Upper lobe of right lung (tissue), 1 donor: Measurements from ENCODE around the gene JARID2. TPM values are rescaled to one million over a fixed set of nuclear protein-coding genes. Genes with fewer than 3 reads are reported as not detected.

Experiments
- ATAC-seq: fragments of 200-7000 bp; cut with Tn5 transposase; one replicate; pipeline ENCODE4 v1.9.1; 2020; ENCODE audit warnings: mild to moderate bottlenecking, moderate library complexity
- DNase-seq: peaks from one replicate; pipeline ENCODE4 v3.0.0-alpha.2; 2020
- H3K27ac ChIP-seq: fragments of 200-600 bp; one replicate; pipeline ENCODE4 v1.8.0; 2022
- H3K27me3 ChIP-seq: fragments of 200-600 bp; one replicate; pipeline ENCODE4 v1.8.0; 2022; ENCODE audit warnings: mild to moderate bottlenecking
- H3K36me3 ChIP-seq: fragments of 200-600 bp; one replicate; pipeline ENCODE4 v1.8.0; 2022
- H3K4me1 ChIP-seq: fragments of 200-600 bp; one replicate; pipeline ENCODE4 v1.8.0; 2022
- H3K4me3 ChIP-seq: fragments of 200-600 bp; one replicate; pipeline ENCODE4 v1.8.0; 2022; ENCODE audit warnings: mild to moderate bottlenecking
- H3K9me3 ChIP-seq: fragments of 200-600 bp; one replicate; pipeline ENCODE4 v1.8.0; 2022
- intact Hi-C: fragments of 100-400 bp; cut with DNase I; formaldehyde crosslinking; loops from one replicate; pipeline ENCODE4 v1.11.0; 2022
- total RNA-seq: library from RNA; stranded (reverse); fragmentation: NEBNext Ultra II Directional; extraction: Animal tissue kit (Norgen Biotek cat#: 25700); gene quantifications from one replicate; pipeline ENCODE4 v1.2.1, GENCODE V29; 2021
- TF ChIP-seq, protein P1 (sequence below): fragments of 200-600 bp; IDR thresholded peaks from one replicate; pipeline ENCODE4 v1.8.0; 2022; ENCODE audit warnings: antibody characterized with exemption
- donor health status: DM: no; HTN: yes; CAD: no; lungs with severe emphysema.

The JARID2 gene
- total RNA-seq, 1 donor from 2014 or later, result 15.1 TPM

DNA sequence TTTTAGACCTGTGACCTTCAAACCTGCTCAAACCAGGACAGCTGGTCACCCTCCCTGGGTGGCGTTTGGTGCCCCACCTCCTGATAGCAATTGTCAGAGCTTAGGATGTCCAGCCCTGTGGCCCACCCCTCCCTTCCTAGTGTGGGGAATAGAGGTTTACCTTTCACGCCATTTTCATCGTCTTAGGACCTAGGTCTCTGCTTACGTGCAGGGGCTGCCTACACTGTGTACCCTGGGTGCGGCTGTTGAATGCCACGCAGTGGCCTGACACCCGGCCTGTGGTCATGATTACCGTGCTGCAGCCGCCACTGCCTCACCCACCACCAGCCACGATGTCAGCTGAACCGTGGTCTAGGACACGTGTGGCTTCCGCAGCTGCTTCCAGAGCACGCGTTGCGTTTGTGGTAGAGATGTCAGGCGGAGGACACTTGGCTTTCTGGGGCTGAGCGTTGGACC is 259.6 kb downstream of the JARID2 start:
- no peaks in the 10 kb centered on the region for H3K27me3 ChIP-seq
- peaks cover 10% of the 10 kb centered on the region for H3K4me1 ChIP-seq
- DNase-seq (peak; percentile 48), ATAC-seq (no peak)
- H3K9me3 ChIP-seq, result no peaks in the 10 kb centered on the region
- no peak overlapping the region for H3K27ac ChIP-seq
- TF ChIP-seq, protein P1, sequence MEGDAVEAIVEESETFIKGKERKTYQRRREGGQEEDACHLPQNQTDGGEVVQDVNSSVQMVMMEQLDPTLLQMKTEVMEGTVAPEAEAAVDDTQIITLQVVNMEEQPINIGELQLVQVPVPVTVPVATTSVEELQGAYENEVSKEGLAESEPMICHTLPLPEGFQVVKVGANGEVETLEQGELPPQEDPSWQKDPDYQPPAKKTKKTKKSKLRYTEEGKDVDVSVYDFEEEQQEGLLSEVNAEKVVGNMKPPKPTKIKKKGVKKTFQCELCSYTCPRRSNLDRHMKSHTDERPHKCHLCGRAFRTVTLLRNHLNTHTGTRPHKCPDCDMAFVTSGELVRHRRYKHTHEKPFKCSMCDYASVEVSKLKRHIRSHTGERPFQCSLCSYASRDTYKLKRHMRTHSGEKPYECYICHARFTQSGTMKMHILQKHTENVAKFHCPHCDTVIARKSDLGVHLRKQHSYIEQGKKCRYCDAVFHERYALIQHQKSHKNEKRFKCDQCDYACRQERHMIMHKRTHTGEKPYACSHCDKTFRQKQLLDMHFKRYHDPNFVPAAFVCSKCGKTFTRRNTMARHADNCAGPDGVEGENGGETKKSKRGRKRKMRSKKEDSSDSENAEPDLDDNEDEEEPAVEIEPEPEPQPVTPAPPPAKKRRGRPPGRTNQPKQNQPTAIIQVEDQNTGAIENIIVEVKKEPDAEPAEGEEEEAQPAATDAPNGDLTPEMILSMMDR, result no peak
- H3K4me3 ChIP-seq, result no peak overlapping the region
- intact Hi-C loops, result no loop called here
- peaks cover 33% of the 10 kb centered on the region for H3K36me3 ChIP-seq

DNA sequence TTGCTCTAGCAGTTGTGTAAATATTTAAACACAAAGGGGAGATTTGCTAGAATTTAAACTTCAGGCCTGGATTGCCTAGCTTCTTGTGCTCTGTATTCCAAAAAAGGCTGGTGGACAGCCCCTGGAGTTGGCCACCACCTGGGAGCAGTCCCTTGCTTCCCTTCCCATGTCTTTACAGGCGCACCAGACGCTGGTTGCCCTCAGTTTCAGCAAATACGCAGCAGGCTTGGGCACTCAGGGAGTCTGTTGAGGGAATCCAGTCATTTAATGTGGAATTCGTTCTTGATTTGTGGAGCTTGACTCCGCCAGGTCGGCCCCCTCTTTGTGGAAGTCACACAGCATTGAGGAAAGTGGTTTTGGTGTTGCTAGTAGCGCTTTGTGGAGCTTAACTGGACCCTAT is 260.2 kb downstream of the JARID2 start:
- ATAC-seq (no peak), DNase-seq (peak; percentile 30)
- intact Hi-C loops, result no loop called here
- H3K27me3 ChIP-seq, result no peaks in the 10 kb centered on the region
- H3K36me3 ChIP-seq, result peaks cover 29% of the 10 kb centered on the region
- H3K27ac ChIP-seq, result no peak overlapping the region
- no peak overlapping the region for H3K4me3 ChIP-seq
- peaks cover 10% of the 10 kb centered on the region for H3K4me1 ChIP-seq
- TF ChIP-seq, protein P1, result no peak
- no peaks in the 10 kb centered on the region for H3K9me3 ChIP-seq

DNA sequence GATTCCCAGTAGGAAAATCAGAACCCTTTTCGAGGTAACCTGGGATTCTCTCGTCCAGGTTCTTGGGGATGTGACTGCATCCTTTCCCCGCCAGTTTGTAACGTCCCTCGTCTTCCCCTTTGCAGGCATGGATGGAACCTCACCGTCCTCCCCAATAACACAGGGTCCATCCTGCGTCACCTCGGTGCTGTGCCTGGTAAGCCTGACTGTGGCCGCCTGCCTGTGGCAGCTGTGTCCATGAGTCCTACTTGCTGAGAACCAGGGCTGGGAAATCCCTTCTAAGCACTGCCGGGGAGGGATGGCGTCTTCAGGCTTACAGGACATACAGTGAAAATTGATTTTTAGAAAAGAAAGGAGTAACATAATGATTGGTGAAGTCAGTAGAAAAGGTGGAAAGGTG is 261.4 kb downstream of the JARID2 start:
- DNase-seq (peak; percentile 37), ATAC-seq (no peak)
- TF ChIP-seq, protein P1, result no peak
- Histone ChIP-seq H3K4me1 (peaks cover 10% of the 10 kb centered on the region), H3K36me3 (peaks cover 35% of the 10 kb centered on the region), H3K9me3 (no peaks in the 10 kb centered on the region), H3K27me3 (no peaks in the 10 kb centered on the region), H3K27ac (no peak overlapping the region), H3K4me3 (no peak overlapping the region)
- intact Hi-C loops, result no loop called here

DNA sequence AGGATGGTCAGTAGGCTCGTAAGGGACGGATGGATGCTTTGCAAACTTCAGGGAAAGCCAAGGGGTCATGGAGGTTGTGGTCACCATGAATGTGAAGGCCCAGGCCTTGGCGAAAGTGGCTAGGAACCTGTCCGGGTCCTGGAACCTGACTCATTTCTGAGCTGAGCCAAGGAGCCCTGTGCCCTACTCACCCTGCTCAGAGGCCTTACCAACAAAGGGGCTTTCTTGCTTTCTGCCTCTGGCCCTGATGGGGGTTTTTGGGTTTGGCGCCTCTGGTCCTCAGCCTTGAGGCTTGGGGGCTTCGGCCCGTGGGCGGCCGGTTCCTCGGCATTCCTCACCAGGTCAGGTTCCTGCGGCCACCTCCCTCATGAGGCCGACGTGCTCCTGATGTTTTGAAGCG is 261.9 kb downstream of the JARID2 start:
- intact Hi-C loops, result no loop called here
- Histone ChIP-seq H3K27ac (no peak overlapping the region), H3K9me3 (no peaks in the 10 kb centered on the region), H3K27me3 (no peaks in the 10 kb centered on the region), H3K4me3 (no peak overlapping the region), H3K36me3 (peaks cover 41% of the 10 kb centered on the region), H3K4me1 (peaks cover 10% of the 10 kb centered on the region)
- DNase-seq, result peak; percentile 32
- TF ChIP-seq, protein P1, result no peak
- no peak for ATAC-seq

DNA sequence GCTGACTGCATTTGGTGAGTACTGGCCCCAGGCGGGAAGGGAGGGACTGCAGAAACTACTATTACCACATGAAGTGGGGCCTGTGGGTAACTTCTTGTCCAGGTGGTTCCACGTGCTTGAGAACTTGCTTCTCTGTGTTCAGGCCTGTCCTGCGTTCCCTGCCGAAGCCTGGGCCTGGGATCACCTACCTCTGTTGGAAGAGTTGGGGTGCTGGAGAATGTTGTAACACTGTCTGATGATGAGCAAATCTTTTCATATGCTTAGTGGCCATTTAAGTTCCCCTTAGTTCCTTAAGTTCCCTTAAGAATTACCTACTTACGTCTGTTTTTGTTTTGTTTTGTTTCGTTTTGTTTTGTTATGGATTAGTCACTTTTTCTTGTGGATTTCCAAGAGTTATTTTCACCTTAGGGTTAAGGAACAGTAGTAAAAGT is 262.6 kb downstream of the JARID2 start:
- no peak overlapping the region for H3K4me3 ChIP-seq
- H3K36me3 ChIP-seq, result peaks cover 42% of the 10 kb centered on the region
- no peaks in the 10 kb centered on the region for H3K27me3 ChIP-seq
- H3K27ac ChIP-seq, result no peak overlapping the region
- TF ChIP-seq, protein P1, result no peak
- DNase-seq (peak; percentile 60), ATAC-seq (peak; percentile 4)
- H3K9me3 ChIP-seq, result no peaks in the 10 kb centered on the region
- peaks cover 10% of the 10 kb centered on the region for H3K4me1 ChIP-seq
- intact Hi-C loops, result no loop called here

DNA sequence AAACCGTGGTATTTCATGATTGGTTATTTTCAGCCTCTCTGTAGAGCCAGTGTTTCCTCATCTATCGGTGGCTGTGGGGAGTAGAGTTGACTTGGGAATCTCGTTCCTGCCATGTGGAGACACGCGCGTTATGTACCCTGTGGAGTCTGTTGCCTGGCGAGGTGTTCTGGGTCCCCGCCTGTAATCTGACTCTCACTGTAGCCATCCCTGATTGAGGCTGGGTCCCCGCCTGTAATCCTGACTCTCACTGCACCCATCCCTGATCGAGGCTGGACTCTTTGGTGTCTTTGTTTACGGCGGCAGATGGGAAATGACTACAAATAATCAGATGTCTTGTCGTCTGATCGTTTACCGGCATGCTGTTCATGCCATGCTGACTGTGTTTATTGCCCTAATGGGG is 263.1 kb downstream of the JARID2 start:
- H3K9me3 ChIP-seq, result no peaks in the 10 kb centered on the region
- intact Hi-C loops, result no loop called here
- H3K27ac ChIP-seq, result no peak overlapping the region
- H3K27me3 ChIP-seq, result no peaks in the 10 kb centered on the region
- peak; percentile 22 for DNase-seq
- H3K4me1 ChIP-seq, result peaks cover 10% of the 10 kb centered on the region
- no peak overlapping the region for H3K4me3 ChIP-seq
- ATAC-seq, result no peak
- peaks cover 45% of the 10 kb centered on the region for H3K36me3 ChIP-seq
- TF ChIP-seq, protein P1, result no peak
